Neural cell (in vitro differentiated cells): ENCODE measurements around the gene SMIM13.

Experiments used
- EP300 ChIP-seq: fragments of 450-650 bp; conservative IDR thresholded peaks from 2 replicates; pipeline ENCODE4 v1.6.1; 2014; ENCODE audit warnings: antibody characterized with exemption, mild to moderate bottlenecking, moderate library complexity; ENCODE audit not compliant: poor library complexity, severe bottlenecking
- TF ChIP-seq, protein P1 (sequence below): fragments of 450-650 bp; IDR thresholded peaks from 2 replicates; pipeline ENCODE4 v1.5.1; 2014; ENCODE audit warnings: antibody characterized with exemption, mild to moderate bottlenecking, moderate library complexity; ENCODE audit not compliant: poor library complexity, severe bottlenecking

DNA sequence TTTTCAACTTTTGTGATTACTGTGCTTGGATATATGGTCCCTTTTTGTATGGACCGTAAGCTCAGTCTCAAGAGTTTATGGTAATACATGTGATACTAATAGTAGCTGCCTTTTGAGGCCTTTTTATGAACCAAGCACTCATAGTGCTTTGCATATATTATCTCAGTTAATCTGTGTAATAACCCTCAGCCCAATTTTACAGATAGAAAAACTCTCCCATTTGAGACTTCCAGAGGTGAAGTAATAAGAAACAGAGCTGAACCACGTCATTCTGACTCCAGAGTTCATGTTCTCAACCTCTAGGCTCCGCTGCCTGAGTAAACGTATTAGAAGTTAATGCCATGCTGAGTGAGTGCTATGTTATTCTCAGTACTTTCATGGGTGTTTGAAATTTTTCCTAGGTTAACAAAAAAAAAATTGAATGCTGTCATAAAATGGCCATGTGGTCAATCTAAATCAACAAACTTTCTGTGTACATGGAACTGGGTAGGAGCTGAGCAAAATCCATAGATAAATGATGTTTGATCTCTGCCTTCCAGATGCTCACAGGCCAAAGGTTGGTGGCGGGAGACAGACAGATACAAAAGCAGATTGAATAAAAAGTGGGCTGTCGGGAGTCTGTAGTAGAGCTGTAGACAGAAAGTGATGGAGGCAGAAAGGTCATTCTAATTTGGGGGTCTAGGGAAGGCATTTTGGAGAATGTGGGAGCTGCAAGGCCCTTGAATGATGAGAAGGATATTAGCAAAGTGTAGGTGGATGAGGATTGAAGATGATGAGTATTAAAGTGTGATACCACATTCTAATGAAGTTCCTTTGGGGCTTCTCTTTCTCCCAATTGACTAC is 26.9 kb upstream of the SMIM13 start:
- TF ChIP-seq, protein P1, sequence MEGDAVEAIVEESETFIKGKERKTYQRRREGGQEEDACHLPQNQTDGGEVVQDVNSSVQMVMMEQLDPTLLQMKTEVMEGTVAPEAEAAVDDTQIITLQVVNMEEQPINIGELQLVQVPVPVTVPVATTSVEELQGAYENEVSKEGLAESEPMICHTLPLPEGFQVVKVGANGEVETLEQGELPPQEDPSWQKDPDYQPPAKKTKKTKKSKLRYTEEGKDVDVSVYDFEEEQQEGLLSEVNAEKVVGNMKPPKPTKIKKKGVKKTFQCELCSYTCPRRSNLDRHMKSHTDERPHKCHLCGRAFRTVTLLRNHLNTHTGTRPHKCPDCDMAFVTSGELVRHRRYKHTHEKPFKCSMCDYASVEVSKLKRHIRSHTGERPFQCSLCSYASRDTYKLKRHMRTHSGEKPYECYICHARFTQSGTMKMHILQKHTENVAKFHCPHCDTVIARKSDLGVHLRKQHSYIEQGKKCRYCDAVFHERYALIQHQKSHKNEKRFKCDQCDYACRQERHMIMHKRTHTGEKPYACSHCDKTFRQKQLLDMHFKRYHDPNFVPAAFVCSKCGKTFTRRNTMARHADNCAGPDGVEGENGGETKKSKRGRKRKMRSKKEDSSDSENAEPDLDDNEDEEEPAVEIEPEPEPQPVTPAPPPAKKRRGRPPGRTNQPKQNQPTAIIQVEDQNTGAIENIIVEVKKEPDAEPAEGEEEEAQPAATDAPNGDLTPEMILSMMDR = no peak
- no peak for TF ChIP-seq EP300
